Measurements from ENCODE around the gene ARL15.

Gene ARL15

GRCh38 chr5:53890490-53890889 lies 419.9 kb downstream of the ARL15 start:
- no peaks in the 10 kb centered on the region for H3K9me3 ChIP-seq (ENCODE audit: control insufficient read depth, low read length)
- no peak overlapping the region for H3K27ac ChIP-seq
- H3K4me3 ChIP-seq (ENCODE audit: low read depth, low read length): no peak overlapping the region
- no peak overlapping the region for H2AFZ ChIP-seq
- no peaks in the 10 kb centered on the region for H3K36me3 ChIP-seq (ENCODE audit: control insufficient read depth, insufficient read depth, low read length)
- H3K79me2 ChIP-seq: no peaks in the 10 kb centered on the region
- H3K9ac ChIP-seq: no peak overlapping the region
- no peaks in the 10 kb centered on the region for H3K4me1 ChIP-seq
- TF ChIP-seq CTCF (IDR thresholded peaks at IDR 0.05): no peak
- H3K4me2 ChIP-seq (ENCODE audit: low read length): no peak overlapping the region
- H3K27me3 ChIP-seq (ENCODE audit: control insufficient read depth, insufficient read depth, low read length): no peaks in the 10 kb centered on the region

- Histone ChIP-seq H3K79me2 (no peaks in the 10 kb centered on the region), H3K36me3 (ENCODE audit: control insufficient read depth, insufficient read depth, low read length) (no peaks in the 10 kb centered on the region), H3K4me2 (ENCODE audit: low read length) (no peak overlapping the region), H3K27me3 (ENCODE audit: control insufficient read depth, insufficient read depth, low read length) (no peaks in the 10 kb centered on the region), H3K4me1 (no peaks in the 10 kb centered on the region), H3K27ac (no peak overlapping the region), H3K9me3 (ENCODE audit: control insufficient read depth, low read length) (no peaks in the 10 kb centered on the region), H2AFZ (no peak overlapping the region), H3K9ac (no peak overlapping the region), H3K4me3 (ENCODE audit: low read depth, low read length) (no peak overlapping the region)
- no peak for TF ChIP-seq CTCF (IDR thresholded peaks at IDR 0.05)
Measured at GRCh38 chr5:53884844-53885243, 425.5 kb downstream of the ARL15 start.

GRCh38 chr5:53884417-53884816 lies 426.0 kb downstream of the ARL15 start:
- Histone ChIP-seq H3K4me1 (no peaks in the 10 kb centered on the region), H3K79me2 (no peaks in the 10 kb centered on the region), H3K9me3 (ENCODE audit: control insufficient read depth, low read length) (no peaks in the 10 kb centered on the region), H3K9ac (no peak overlapping the region), H3K36me3 (ENCODE audit: control insufficient read depth, insufficient read depth, low read length) (no peaks in the 10 kb centered on the region), H2AFZ (no peak overlapping the region), H3K4me2 (ENCODE audit: low read length) (no peak overlapping the region), H3K4me3 (ENCODE audit: low read depth, low read length) (no peak overlapping the region), H3K27me3 (ENCODE audit: control insufficient read depth, insufficient read depth, low read length) (no peaks in the 10 kb centered on the region), H3K27ac (no peak overlapping the region)
- no peak for TF ChIP-seq CTCF (IDR thresholded peaks at IDR 0.05)

- no peaks in the 10 kb centered on the region for H3K36me3 ChIP-seq (ENCODE audit: control insufficient read depth, insufficient read depth, low read length)
- H3K79me2 ChIP-seq: no peaks in the 10 kb centered on the region
- no peaks in the 10 kb centered on the region for H3K4me1 ChIP-seq
- H3K4me2 ChIP-seq (ENCODE audit: low read length): no peak overlapping the region
- no peak for TF ChIP-seq CTCF (IDR thresholded peaks at IDR 0.05)
- no peak overlapping the region for H2AFZ ChIP-seq
- H3K9me3 ChIP-seq (ENCODE audit: control insufficient read depth, low read length): no peaks in the 10 kb centered on the region
- H3K4me3 ChIP-seq (ENCODE audit: low read depth, low read length): no peak overlapping the region
- H3K27ac ChIP-seq: no peak overlapping the region
- H3K9ac ChIP-seq: no peak overlapping the region
- no peaks in the 10 kb centered on the region for H3K27me3 ChIP-seq (ENCODE audit: control insufficient read depth, insufficient read depth, low read length)
Measured at GRCh38 chr5:53882676-53883031, 427.7 kb downstream of the ARL15 start.

GRCh38 chr5:53882006-53882675 lies 428.2 kb downstream of the ARL15 start:
- no peak overlapping the region for H3K27ac ChIP-seq
- no peaks in the 10 kb centered on the region for H3K4me1 ChIP-seq
- H3K4me2 ChIP-seq (ENCODE audit: low read length): no peak overlapping the region
- H3K27me3 ChIP-seq (ENCODE audit: control insufficient read depth, insufficient read depth, low read length): no peaks in the 10 kb centered on the region
- no peak overlapping the region for H3K9ac ChIP-seq
- H3K9me3 ChIP-seq (ENCODE audit: control insufficient read depth, low read length): no peaks in the 10 kb centered on the region
- no peak overlapping the region for H2AFZ ChIP-seq
- H3K79me2 ChIP-seq: no peaks in the 10 kb centered on the region
- no peak for TF ChIP-seq CTCF (IDR thresholded peaks at IDR 0.05)
- no peaks in the 10 kb centered on the region for H3K36me3 ChIP-seq (ENCODE audit: control insufficient read depth, insufficient read depth, low read length)
- no peak overlapping the region for H3K4me3 ChIP-seq (ENCODE audit: low read depth, low read length)

All from parathyroid adenoma (tissue), 2 donors.